OCI-M2 (cell line): Measurements from ENCODE around the gene TESK1.

ENCODE experiments used
- DNase-seq: peaks from one replicate; lab custom pipeline; 2025; ENCODE audit not compliant: unreplicated experiment; lab: John Stamatoyannopoulos, UW

TESK1 gene

DNA sequence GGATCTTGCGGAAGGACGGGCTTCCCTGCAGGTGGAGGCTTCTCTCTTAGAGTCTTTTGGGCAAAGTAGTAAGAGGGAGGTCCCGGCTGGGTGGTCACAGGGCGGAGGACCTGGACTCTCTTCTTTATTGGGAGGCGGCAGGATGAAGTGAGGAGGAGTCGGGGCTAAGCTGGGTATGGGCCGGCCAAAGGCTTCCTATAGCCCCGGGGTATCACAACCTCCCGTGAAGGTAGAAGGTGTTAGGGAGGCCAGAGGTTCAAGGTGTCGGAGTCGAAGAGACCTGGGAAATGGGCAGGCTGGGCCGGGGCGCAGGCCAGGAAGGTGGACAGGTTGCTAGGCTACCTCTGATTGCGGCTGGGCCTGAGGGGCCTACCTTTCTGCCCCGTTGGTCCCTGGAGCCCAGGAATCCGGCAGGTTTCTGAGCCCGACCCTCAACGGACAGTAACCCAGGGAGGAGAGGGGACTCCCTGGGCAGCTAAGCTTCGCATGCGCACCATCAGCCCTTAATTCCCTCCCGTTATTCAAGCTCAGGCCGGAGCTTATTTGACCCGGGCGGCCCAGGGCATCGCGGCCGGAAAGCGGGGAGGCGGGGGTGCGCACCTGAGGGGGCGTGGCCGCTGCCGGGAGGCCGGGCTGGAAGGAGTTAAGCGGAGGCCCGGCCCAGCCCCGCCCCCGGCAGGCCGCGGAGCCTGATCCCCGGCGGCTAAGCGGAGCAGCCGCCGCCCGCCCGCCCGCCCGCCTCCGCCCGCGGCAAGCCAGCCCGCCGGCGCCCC, at the start of gene TESK1:
TSS of gene TESK1 (plus strand) at position 685 of the 773 bp plus-strand sequence. CDS start 358 bp downstream, outside the sequence.
- DNase-seq, result no peak

GRCh38 chr9:35555881-35556280, 49.2 kb upstream of the TESK1 start:
- DNase-seq, result no peak

GRCh38 chr9:35556776-35557175, 48.3 kb upstream of the TESK1 start:
- no peak for DNase-seq

DNA sequence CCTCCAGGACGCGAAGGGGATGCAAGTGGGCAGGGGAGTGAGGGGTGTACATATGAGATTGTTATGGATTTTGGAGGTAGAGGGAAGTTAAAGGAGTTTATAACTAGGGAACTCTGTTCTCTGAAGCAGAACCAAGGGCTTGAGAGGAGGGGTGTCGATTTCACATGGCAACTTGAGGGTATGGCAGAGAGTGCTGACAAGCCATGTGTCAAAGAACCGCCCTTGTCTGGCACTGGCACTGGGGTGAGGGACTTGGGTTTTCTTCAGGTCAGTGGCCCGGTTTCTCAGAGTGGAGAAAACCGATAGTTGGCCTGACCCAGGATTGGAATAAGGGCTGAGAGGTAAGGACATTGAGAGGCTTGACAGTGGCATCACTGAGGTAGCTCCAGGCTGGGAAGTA, 47.7 kb upstream of the TESK1 start:
- no peak for DNase-seq

GRCh38 chr9:35558185-35558584, 46.9 kb upstream of the TESK1 start:
- DNase-seq, result no peak

DNA sequence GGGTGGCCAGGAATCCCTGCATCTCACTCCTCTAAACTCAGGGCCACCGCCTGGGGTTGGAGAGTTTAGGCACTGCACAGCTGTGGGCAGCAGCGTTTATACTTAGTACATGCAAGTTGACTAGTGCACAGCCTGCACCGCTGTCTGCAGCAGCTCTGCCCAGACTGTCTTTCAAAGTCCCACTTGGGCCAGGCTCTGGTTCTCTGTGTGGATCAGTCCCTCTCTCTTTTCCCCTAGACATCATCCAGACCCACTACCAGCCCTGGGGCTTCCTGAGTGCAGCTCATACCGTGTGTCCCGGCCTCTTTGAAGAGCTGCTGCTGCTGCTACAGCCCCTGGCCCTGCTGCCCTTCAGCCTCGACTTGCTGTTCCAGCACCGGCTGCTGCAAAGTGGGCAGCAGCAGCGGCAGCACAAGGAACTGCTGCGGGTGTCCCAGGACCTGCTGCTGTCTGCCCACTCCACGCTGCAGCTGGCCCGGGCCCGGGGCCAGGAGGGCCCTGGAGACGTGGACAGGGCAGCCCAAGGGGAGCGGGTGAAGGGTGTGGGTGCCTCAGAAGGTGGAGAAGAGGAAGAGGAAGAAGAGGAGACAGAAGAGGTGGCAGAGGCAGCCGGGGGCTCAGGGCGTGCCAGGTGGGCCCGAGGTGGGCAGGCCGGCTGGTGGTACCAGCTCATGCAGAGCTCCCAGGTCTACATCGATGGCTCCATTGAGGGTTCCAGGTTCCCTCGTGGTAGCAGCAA, 45.1 kb upstream of the TESK1 start:
- DNase-seq, result no peak

GRCh38 chr9:35560625-35561337, 44.3 kb upstream of the TESK1 start:
- no peak for DNase-seq

- no peak for DNase-seq
Measured at GRCh38 chr9:35561468-35562261, 43.4 kb upstream of the TESK1 start.

DNA sequence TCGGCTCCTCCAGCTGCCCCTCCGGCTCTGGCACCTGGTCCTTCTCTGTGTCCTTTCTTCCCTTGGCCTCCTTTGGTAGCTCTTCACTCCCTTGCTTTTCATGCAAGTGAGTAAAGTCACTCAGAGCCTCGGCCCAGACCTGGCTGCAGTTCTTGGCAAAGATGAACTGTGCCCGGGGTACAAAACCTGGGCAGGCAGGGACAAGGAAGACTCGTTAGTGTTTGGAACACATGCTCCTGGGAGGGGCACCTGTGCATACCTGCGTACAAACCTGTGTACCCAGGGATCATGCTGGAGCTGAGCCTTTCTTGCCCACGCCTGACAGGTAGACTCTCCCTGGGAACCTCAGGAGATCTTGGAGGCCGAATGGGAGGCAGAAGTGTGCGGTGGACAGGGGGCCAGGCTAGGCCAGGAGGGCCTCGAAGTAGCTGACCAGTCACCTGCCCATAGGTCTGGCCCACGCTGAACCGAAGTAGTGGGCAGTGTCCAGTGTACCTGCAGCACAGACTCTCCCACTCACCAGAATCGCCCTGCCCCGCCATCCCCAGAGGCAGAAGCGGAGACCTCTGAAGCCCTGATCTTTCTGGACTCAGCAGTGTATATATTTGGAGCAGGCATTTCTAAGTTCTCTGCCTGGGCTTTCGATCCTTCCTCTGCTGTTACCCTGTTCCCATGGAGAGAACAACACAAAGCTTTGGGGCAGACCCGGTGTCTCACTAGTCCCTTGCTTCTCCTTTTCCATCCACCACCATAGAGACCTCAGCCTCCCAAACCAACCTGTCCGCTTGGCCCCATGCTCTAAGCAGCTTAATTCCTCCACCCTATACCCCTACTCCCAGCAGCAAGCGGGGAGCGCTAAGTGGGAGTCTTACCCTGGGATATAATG, 41.9 kb upstream of the TESK1 start:
- no peak for DNase-seq

DNA sequence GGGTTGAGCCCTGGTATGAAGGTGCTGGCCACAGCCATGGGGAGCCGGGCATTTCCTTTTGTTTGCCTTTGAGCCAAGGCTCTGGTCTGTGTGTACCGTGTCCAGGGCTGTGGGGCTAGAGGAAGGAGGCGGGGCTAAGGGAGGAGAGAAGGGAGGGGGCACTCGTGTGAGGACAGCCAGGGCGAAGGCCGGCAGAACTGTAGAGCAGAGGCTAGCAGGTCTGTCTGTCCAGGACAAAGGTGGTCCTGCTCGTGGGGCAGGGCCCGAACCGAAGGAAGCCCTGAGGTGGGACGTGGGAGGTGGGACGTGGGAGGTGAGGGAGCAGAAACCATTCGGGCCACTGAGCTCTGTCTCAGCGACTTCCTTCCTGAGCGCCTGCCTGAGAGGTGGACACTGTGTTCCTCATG, 41.3 kb upstream of the TESK1 start:
- DNase-seq, result no peak

DNA sequence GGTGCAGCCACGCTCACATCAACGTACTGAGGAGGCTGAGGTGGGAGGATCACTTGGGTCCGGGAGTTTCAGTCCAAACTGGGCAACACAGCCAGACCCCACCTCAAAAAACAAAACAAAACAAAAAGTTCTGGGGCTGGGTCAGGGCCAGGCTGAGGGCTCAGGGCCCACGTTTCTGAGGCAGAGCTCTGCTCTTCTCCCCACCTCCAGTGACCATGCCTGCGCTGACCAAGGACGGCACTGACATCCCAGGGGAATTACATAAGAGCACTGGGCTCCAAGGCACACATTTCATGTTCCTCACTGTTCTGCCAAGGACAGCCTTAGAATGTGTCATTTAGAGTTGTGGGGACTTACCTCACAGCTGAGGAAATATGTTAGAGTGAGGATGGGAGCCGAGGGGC, 40.4 kb upstream of the TESK1 start:
- DNase-seq, result no peak

GRCh38 chr9:35566417-35566816, 38.6 kb upstream of the TESK1 start:
- DNase-seq, result no peak

DNA sequence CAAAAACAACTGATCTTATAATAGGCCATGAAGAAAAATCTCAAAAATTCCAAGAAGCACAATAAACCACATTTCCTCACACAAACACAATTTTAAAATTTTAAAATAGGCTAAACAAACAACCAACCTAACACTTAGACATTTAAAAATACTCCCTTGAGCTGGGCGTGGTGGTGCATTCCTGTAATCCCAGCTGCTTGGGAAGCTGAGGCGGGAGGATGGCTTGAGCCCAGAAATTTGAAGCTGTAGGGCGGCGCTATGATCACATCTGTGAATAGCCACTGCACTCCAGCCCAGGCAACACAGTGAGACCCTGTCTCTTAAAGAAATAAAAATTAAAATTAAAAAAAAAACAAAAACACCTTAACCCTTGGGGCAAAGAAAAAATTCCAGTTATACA, 36.9 kb upstream of the TESK1 start:
- no peak for DNase-seq

DNA sequence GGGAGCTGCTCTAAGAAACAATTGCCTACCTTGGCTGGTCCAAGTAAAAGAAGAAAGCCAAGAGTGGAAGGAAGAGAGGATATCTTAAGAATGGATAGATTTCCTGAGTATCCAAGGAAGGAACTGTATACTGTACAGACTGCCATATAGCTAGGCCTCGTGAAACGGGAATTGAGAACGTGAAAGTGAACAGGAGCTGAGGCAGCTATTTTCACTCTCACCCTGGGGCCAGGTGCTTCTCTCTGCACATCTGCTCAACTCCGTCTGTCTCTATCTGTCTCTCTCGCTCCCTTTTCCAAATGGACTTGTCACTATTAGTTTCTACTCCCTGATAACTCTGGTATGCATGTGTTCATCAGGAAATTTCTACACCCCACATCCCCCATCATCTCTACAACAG, 35.9 kb upstream of the TESK1 start:
- no peak for DNase-seq

GRCh38 chr9:35570709-35571504, 34.2 kb upstream of the TESK1 start:
- no peak for DNase-seq

GRCh38 chr9:35574578-35575122, 30.4 kb upstream of the TESK1 start:
- no peak for DNase-seq

DNA sequence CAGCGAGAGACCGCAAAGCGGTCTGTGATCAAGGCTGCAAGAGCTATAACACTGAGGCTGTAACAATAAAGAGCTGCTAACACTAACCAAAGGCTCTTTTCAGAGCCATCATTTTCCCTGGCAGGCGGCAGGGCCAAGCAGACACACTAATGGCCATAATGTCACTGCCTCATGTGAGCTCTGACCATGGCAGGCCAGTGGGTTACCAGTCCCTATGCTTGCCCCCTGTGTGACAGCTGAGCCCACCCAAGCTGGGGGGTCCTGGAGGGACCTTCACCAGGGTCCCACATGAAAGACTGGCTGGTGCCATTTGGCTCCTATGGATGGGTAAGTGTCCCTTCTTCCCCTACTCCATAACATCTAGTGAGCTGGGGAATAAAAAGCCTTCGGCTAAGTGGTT, 29.6 kb upstream of the TESK1 start:
- no peak for DNase-seq

- DNase-seq, result no peak
Measured at GRCh38 chr9:35577486-35577885, 27.6 kb upstream of the TESK1 start.

DNA sequence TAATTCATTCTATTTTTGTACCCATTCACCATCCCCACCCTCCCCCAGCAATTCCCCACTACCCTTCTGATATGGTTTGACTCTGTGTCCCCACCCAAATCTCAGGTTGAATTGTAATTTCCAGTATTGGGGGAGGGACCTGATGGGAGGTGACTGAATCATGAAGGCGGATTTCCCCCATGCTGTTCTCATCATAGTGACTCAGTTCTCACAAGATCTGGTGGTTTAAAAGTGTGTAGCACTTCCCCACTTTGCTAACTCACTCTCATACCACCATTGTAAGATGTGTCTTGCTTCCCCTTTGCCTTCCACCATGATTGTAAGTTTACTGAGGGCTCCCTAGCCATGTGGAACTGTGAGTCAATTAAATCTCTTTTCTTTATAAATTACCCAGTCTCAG, 25.9 kb upstream of the TESK1 start:
- DNase-seq, result no peak
